CD14-positive monocyte (primary cell): ENCODE results near the gene SELENBP1. TPM values are rescaled to one million over a fixed set of nuclear protein-coding genes. Genes with fewer than 3 reads are reported as not detected.
"Not testable (repeated sequence)": the region's sequence is repeated elsewhere in the genome, so short reads cannot be mapped to it uniquely, and the experiment has no call there.

Source experiments
- DNase-seq, 3 donors: peaks; one replicate each; pipeline ENCODE4 v3.0.0-alpha.2; 2011 to 2022
- H2AFZ ChIP-seq: 2 replicates; pipeline ENCODE4 v1.6.0; 2012; ENCODE audit warnings: mild to moderate bottlenecking, low read depth, low read length, inconsistent platforms; ENCODE audit not compliant: insufficient read depth, poor library complexity, severe bottlenecking
- H3K27ac ChIP-seq, 2 donors: 1 replicate in 1 of 2; 2 replicates in 1 of 2; pipeline ENCODE4 v1.5.1; 2012 to 2013; ENCODE audit warnings: low read length in 2 of 2, control low read depth in 1 of 2, inconsistent platforms in 1 of 2, low read depth in 1 of 2, mild to moderate bottlenecking in 1 of 2
- H3K27me3 ChIP-seq, 2 donors: one replicate each; pipeline versions ENCODE4 v1.6.0 to v1.6.1; 2011 to 2013; ENCODE audit warnings: low read length in 2 of 2; ENCODE audit not compliant: control insufficient read depth in 2 of 2, insufficient read depth in 2 of 2
- H3K36me3 ChIP-seq, 2 donors: replicated peaks in 1 of 2; 1 replicate in 1 of 2; 2 replicates in 1 of 2; pipeline versions ENCODE4 v1.5.1 to v1.6.1; 2012 to 2013; ENCODE audit warnings: low read length in 2 of 2, control low read depth in 1 of 2, inconsistent platforms in 1 of 2, mild to moderate bottlenecking in 1 of 2; ENCODE audit not compliant: insufficient read depth in 2 of 2, control insufficient read depth in 1 of 2
- H3K4me1 ChIP-seq, 2 donors: 1 replicate in 1 of 2; 2 replicates in 1 of 2; pipeline versions ENCODE4 v1.5.1 to v1.6.1; 2012 to 2013; ENCODE audit warnings: low read length in 2 of 2, control low read depth in 1 of 2, inconsistent platforms in 1 of 2, mild to moderate bottlenecking in 1 of 2, moderate library complexity in 1 of 2; ENCODE audit not compliant: insufficient read depth in 2 of 2, control insufficient read depth in 1 of 2
- H3K4me2 ChIP-seq: replicated peaks from 2 replicates; pipeline ENCODE3; 2012; ENCODE audit warnings: low read length, moderate library complexity, mild to moderate bottlenecking; ENCODE audit not compliant: poor library complexity, severe bottlenecking; ENCODE audit errors: extremely low read depth
- H3K4me3 ChIP-seq, 3 experiments: fragments of 200-600 bp in 1 of 3; sonication (generic) in 1 of 3; replicated peaks in 1 of 3; 1 replicate in 2 of 3; 2 replicates in 1 of 3; pipeline ENCODE4 v1.5.1; 2011 to 2013; ENCODE audit warnings: low read length in 3 of 3, mild to moderate bottlenecking in 3 of 3, control low read depth in 2 of 3, low read depth in 2 of 3, inconsistent platforms in 1 of 3, moderate library complexity in 1 of 3
- H3K79me2 ChIP-seq: 2 replicates; pipeline ENCODE4 v1.6.0; 2012; ENCODE audit warnings: mild to moderate bottlenecking, control low read depth, inconsistent platforms, low read length, moderate library complexity; ENCODE audit not compliant: insufficient read depth
- H3K9ac ChIP-seq: 2 replicates; pipeline ENCODE4 v1.6.0; 2017; ENCODE audit warnings: low read length, mild to moderate bottlenecking; ENCODE audit not compliant: insufficient read depth, poor library complexity, severe bottlenecking
- H3K9me3 ChIP-seq, 2 donors: replicated peaks in 1 of 2; 1 replicate in 1 of 2; 2 replicates in 1 of 2; pipeline versions ENCODE4 v1.5.1 to v1.6.1; 2012 to 2013; ENCODE audit warnings: low read length in 2 of 2, control low read depth in 1 of 2; ENCODE audit not compliant: control insufficient read depth in 1 of 2, insufficient read depth in 1 of 2
- H4K20me1 ChIP-seq: 2 replicates; pipeline ENCODE4 v1.6.0; 2012; ENCODE audit warnings: mild to moderate bottlenecking, low read length, control low read depth, moderate library complexity; ENCODE audit not compliant: insufficient read depth
- H3K27ac Mint-ChIP-seq, 7 donors: one replicate each; pipeline ENCODE4 v1.8.0; 2020; ENCODE audit warnings: mild to moderate bottlenecking in 7 of 7, mixed read lengths in 7 of 7, moderate library complexity in 6 of 7, inconsistent platforms in 2 of 7
- H3K27me3 Mint-ChIP-seq, 3 donors: one replicate each; pipeline ENCODE4 v1.8.0; 2021 to 2022; ENCODE audit warnings: low read depth in 3 of 3, mild to moderate bottlenecking in 3 of 3, mixed read lengths in 3 of 3, moderate library complexity in 3 of 3, inconsistent platforms in 1 of 3
- H3K36me3 Mint-ChIP-seq, 2 donors: one replicate each; pipeline ENCODE4 v1.8.0; 2020; ENCODE audit warnings: mixed read lengths in 2 of 2, inconsistent platforms in 1 of 2, mild to moderate bottlenecking in 1 of 2
- H3K4me1 Mint-ChIP-seq: one replicate; pipeline ENCODE4 v1.8.0; 2020; ENCODE audit warnings: mild to moderate bottlenecking, mixed read lengths
- H3K4me3 Mint-ChIP-seq, 2 donors: one replicate each; pipeline ENCODE4 v1.8.0; 2020; ENCODE audit warnings: mild to moderate bottlenecking in 2 of 2, mixed read lengths in 2 of 2, moderate library complexity in 1 of 2
- H3K9me3 Mint-ChIP-seq, 7 donors: one replicate each; pipeline ENCODE4 v1.8.0; 2020 to 2022; ENCODE audit warnings: mixed read lengths in 7 of 7, mild to moderate bottlenecking in 6 of 7, moderate library complexity in 6 of 7, inconsistent platforms in 2 of 7
- WGBS: methylation state at CpG from one replicate; pipeline ENCODE4 v1.1.5; 2013; ENCODE audit warnings: missing lambda C conversion rate; ENCODE audit not compliant: insufficient coverage; 5-methylcytosine and 5-hydroxymethylcytosine counted together
- intact Hi-C, 2 donors: fragments of 100-400 bp; cut with micrococcal nuclease; formaldehyde crosslinking; loops; one replicate each; pipeline versions ENCODE4 v1.15.0 to v1.15.1; 2023
- polyA plus RNA-seq, 3 donors: library from polyadenylated mRNA; depleted of rRNA in 1 of 3; unstranded in 2 of 3; stranded (reverse) in 1 of 3; fragments of 300-500 nt in 2 of 3; fragments of >200 nt in 1 of 3; fragmentation: Illumina TruSeq in 2 of 3; gene quantifications; 1 replicate in 2 of 3; 2 replicates in 1 of 3; pipeline ENCODE4 v1.2.3, GENCODE V29; 2012 to 2021
- TF ChIP-seq, protein P1 (sequence below): fragments of 200-600 bp; IDR thresholded peaks from one replicate; pipeline ENCODE4 v1.8.0; 2022; ENCODE audit warnings: antibody characterized with exemption, mild to moderate bottlenecking

SELENBP1 gene
- polyA plus RNA-seq, 3 donors: 0.61 to 0.79 TPM; not detected in 1

DNA sequence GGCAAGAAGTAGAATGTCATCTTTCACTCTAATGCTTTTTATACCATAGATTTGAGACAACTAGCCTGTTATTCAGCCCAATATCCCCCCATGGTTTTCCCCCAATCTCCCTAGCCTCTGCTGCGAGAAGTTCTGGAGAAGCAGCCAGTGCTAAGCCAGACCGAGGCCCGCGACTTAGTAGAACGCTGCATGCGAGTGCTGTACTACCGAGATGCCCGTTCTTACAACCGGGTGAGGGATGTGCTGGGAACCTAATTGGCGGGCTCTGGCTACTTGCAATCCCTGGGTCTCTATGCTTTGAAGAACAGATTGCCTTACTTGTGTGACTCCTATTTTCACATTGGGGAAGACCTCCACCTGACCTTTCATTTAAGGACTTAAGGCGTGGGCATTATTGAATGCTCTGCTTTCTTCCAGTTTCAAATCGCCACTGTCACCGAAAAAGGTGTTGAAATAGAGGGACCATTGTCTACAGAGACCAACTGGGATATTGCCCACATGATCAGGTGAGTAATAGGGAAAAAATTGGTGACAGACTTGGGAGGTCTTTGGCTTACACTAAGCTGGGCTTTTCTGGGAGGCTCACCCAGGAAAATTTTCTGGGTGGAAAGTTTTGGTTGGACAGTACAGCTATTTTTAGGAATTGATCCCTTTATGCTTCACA is 28.8 kb upstream of the SELENBP1 start:
- peak overlapping the region in 1 of 2 donors; percentile 98 for H3K27ac ChIP-seq
- no peak overlapping the region for H3K9ac ChIP-seq
- peaks cover 53 to 58% of the 10 kb centered on the region in 2 donors for H3K36me3 Mint-ChIP-seq
- 97% methylated on average over 10 of the region's 13 CpGs for WGBS
- no peak overlapping the region for H3K4me3 ChIP-seq
- H3K4me2 ChIP-seq: no peak overlapping the region
- peaks cover 0 to 7% (median 1%) of the 10 kb centered on the region in 3 donors for H3K27me3 Mint-ChIP-seq
- peaks cover 15% of the 10 kb centered on the region for H3K4me1 Mint-ChIP-seq
- peaks cover 9% of the 10 kb centered on the region for H4K20me1 ChIP-seq
- peaks cover 9 to 17% of the 10 kb centered on the region in 2 donors for H3K4me1 ChIP-seq
- no peak overlapping the region for H3K4me3 Mint-ChIP-seq
- H3K79me2 ChIP-seq: peaks cover 19% of the 10 kb centered on the region
- no peak for DNase-seq
- TF ChIP-seq, protein P1, sequence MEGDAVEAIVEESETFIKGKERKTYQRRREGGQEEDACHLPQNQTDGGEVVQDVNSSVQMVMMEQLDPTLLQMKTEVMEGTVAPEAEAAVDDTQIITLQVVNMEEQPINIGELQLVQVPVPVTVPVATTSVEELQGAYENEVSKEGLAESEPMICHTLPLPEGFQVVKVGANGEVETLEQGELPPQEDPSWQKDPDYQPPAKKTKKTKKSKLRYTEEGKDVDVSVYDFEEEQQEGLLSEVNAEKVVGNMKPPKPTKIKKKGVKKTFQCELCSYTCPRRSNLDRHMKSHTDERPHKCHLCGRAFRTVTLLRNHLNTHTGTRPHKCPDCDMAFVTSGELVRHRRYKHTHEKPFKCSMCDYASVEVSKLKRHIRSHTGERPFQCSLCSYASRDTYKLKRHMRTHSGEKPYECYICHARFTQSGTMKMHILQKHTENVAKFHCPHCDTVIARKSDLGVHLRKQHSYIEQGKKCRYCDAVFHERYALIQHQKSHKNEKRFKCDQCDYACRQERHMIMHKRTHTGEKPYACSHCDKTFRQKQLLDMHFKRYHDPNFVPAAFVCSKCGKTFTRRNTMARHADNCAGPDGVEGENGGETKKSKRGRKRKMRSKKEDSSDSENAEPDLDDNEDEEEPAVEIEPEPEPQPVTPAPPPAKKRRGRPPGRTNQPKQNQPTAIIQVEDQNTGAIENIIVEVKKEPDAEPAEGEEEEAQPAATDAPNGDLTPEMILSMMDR: no peak
- no peak overlapping the region for H2AFZ ChIP-seq
- peak overlapping the region in 4 of 7 donors; percentile 66 to 98 (median 90) for H3K27ac Mint-ChIP-seq
- H3K9me3 ChIP-seq: no peaks in the 10 kb centered on the region
- intact Hi-C loops: loop anchor here in 1 of 2 donors (10.0 kb wide), 1 partner anchor 206 kb away; the partner anchor contains the start of genes PIP5K1A and VPS72
- H3K36me3 ChIP-seq: peaks cover 41 to 58% of the 10 kb centered on the region in 2 donors
- no peaks in the 10 kb centered on the region for H3K27me3 ChIP-seq
- H3K9me3 Mint-ChIP-seq: peaks cover 0 to 2% (median 0%) of the 10 kb centered on the region in 7 donors

DNA sequence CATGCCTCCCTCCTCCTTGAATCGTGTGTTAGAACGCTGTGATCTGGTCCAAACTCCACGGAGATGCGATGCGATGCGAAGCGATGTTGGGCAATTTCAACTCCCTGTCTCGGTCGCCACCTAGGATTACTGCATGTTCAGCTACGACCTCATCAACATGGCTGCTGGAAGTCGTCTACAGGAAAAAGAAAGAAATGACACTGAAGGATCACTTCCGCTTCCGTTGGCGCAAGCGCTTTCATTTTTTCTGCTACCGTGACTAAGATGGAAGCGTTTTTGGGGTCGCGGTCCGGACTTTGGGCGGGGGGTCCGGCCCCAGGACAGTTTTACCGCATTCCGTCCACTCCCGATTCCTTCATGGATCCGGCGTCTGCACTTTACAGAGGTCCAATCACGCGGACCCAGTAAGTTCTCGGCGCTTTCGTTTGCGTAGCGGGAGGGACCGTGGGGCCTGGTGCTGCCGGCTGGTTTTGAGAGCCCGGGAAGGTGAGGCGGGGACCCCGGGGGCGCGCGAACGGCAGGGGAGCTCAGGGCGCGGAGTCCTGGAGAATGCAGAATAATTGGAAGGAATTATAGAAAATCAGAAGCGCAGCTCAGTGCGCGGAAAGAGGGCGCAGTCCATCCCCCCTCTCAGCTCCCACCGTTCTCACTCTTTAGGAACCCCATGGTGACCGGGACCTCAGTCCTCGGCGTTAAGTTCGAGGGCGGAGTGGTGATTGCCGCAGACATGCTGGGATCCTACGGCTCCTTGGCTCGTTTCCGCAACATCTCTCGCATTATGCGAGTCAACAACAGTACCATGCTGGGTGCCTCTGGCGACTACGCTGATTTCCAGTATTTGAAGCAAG is 27.0 kb upstream of the SELENBP1 start, which contains the start of gene PSMB4:
Gene PSMB4 (plus strand): TSS at position 250 of the 848 bp plus-strand sequence. CDS start 15 bp downstream, at position 265.
- peaks cover 0 to 4% (median 0%) of the 10 kb centered on the region in 7 donors for H3K9me3 Mint-ChIP-seq
- H3K27me3 ChIP-seq: no peaks in the 10 kb centered on the region
- peaks cover 25 to 41% of the 10 kb centered on the region in 2 donors for H3K36me3 ChIP-seq
- peaks cover 36 to 41% of the 10 kb centered on the region in 2 donors for H3K36me3 Mint-ChIP-seq
- H3K9me3 ChIP-seq: no peaks in the 10 kb centered on the region
- H3K27ac Mint-ChIP-seq: peak within 1 kb of the TSS; percentile 95 to 98 (median 97)
- H3K27ac ChIP-seq: peak within 1 kb of the TSS; percentile 73 to 98
- peak within 1 kb of the TSS; percentile 83 for H2AFZ ChIP-seq
- DNase-seq: peak; percentile 90 to 94 (median 92)
- intact Hi-C loops: loop anchor here (5.0 to 10.0 kb wide), 4 partner anchors 52 to 205 kb away; partner anchors contain the start of genes PIP5K1A (in 1 of the 2), RFX5 (in 1 of the 2) and VPS72 (in 1 of the 2)
- H3K9ac ChIP-seq: peak within 1 kb of the TSS; percentile 98
- peaks cover 9 to 17% of the 10 kb centered on the region in 2 donors for H3K4me1 ChIP-seq
- peaks cover 0 to 10% (median 0%) of the 10 kb centered on the region in 3 donors for H3K27me3 Mint-ChIP-seq
- peak within 1 kb of the TSS; percentile 86 to 92 for H3K4me3 Mint-ChIP-seq
- peaks cover 15% of the 10 kb centered on the region for H3K4me1 Mint-ChIP-seq
- H4K20me1 ChIP-seq: peaks cover 1% of the 10 kb centered on the region
- WGBS: under 1% methylated on average over 61 of the region's 63 CpGs
- peak within 1 kb of the TSS; percentile 76 to 99 (median 84) for H3K4me3 ChIP-seq
- TF ChIP-seq, protein P1: peak; percentile 20
- peaks cover 19% of the 10 kb centered on the region for H3K79me2 ChIP-seq
- peak within 1 kb of the TSS; percentile 96 for H3K4me2 ChIP-seq

DNA sequence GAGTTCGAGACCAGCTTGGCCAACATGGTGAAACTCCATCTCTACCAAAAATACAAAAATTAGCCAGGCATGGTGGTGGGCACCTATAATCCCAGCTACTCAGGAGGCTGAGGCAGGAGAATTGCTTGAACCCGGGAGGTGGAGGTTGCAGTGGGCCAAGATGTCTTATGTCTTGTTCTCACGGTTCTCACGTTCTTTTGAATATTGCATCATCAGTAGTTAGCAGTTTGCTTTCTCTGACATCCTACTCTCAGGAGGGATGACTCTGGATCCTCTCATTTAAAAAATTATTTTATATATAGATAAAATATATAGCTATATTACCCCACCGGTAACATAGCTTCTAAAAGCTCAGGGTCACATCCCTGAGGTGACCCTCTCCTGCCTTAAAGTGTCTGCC is 23.8 kb upstream of the SELENBP1 start:
- H3K4me3 ChIP-seq, H2AFZ ChIP-seq, H3K27ac Mint-ChIP-seq, H3K9me3 Mint-ChIP-seq, H3K4me2 ChIP-seq, H3K27me3 ChIP-seq, H3K9me3 ChIP-seq, H3K27ac ChIP-seq, H3K9ac ChIP-seq, DNase-seq, H3K36me3 ChIP-seq, H3K4me3 Mint-ChIP-seq, H4K20me1 ChIP-seq: not testable (repeated sequence)
- Histone ChIP-seq H3K4me1 (peaks cover 9 to 17% of the 10 kb centered on the region in 2 donors), H3K79me2 (peaks cover 19% of the 10 kb centered on the region)
- peaks cover 0 to 16% (median 1%) of the 10 kb centered on the region in 3 donors for H3K27me3 Mint-ChIP-seq
- peaks cover 9 to 11% of the 10 kb centered on the region in 2 donors for H3K36me3 Mint-ChIP-seq
- intact Hi-C loops: loop anchor here (5.0 kb wide), 3 partner anchors 49 to 94 kb away; partner anchors contain the start of gene RFX5 (in 1 of the 2)
- H3K4me1 Mint-ChIP-seq: peaks cover 15% of the 10 kb centered on the region
- no CpG with 5 or more reads among the region's 5 CpGs for WGBS
